H1 (cell line): ENCODE measurements around the gene NOS3. TPM values are rescaled to one million over a fixed set of nuclear protein-coding genes. Genes with fewer than 3 reads are reported as not detected.

Experiments
- CTCF ChIA-PET: fragments of 300-600 bp; sonication (Branson Sonifier 250); formaldehyde crosslinking; loops from one replicate; lab custom pipeline; 2021; ENCODE audit not compliant: partially characterized antibody; lab: Charles Lee
- POLR2A ChIA-PET: fragments of 300-600 bp; sonication (Branson Sonifier 250); formaldehyde crosslinking; loops from one replicate; lab custom pipeline; 2021; ENCODE audit warnings: inconsistent platforms; ENCODE audit not compliant: partially characterized antibody; lab: Charles Lee
- DNase-seq, 2 experiments: peaks; one replicate each; pipeline versions ENCODE4 v3.0.0 to v3.0.0-alpha.2; 2010 to 2022; ENCODE audit warnings: low spot score in 2 of 2, low read depth in 1 of 2, mixed read lengths in 1 of 2
- FAIRE-seq: peaks from 2 replicates; lab custom pipeline; 2011; peaks lifted over from hg19 to GRCh38; lab: Jason Lieb, UNC
- H2AFZ ChIP-seq: 2 replicates; pipeline ENCODE4 v1.8.1; 2012; ENCODE audit warnings: low read length, inconsistent platforms
- H2AK5ac ChIP-seq: 2 replicates; pipeline ENCODE4 v1.6.1; 2013; ENCODE audit warnings: low read depth, low read length
- H2BK120ac ChIP-seq: replicated peaks from 2 replicates; pipeline ENCODE3; 2013; ENCODE audit warnings: low read depth, low read length, inconsistent platforms
- H2BK12ac ChIP-seq: 2 replicates; pipeline ENCODE4 v1.6.1; 2013; ENCODE audit warnings: low read depth, low read length
- H2BK15ac ChIP-seq: 2 replicates; pipeline ENCODE4 v1.6.1; 2013; ENCODE audit warnings: low read length
- H2BK20ac ChIP-seq: 2 replicates; pipeline ENCODE4 v1.6.1; 2013; ENCODE audit warnings: low read length
- H2BK5ac ChIP-seq: 2 replicates; pipeline ENCODE4 v1.6.1; 2013; ENCODE audit warnings: low read depth, low read length
- H3K14ac ChIP-seq: 2 replicates; pipeline ENCODE4 v1.6.1; 2013; ENCODE audit warnings: inconsistent platforms; ENCODE audit not compliant: insufficient read length
- H3K18ac ChIP-seq: 2 replicates; pipeline ENCODE4 v1.6.1; 2013; ENCODE audit warnings: low read length; ENCODE audit errors: extremely low read depth
- H3K23ac ChIP-seq: 2 replicates; pipeline ENCODE4 v1.6.1; 2013; ENCODE audit warnings: inconsistent platforms; ENCODE audit not compliant: insufficient read length
- H3K23me2 ChIP-seq: 2 replicates; pipeline ENCODE4 v1.6.1; 2013; ENCODE audit warnings: low read depth, low read length
- H3K27ac ChIP-seq: 2 replicates; pipeline ENCODE4 v1.6.1; 2011; ENCODE audit warnings: low read depth, low read length, inconsistent platforms
- H3K27me3 ChIP-seq, 4 experiments: replicated peaks in 1 of 4; 1 replicate in 1 of 4; 2 replicates in 3 of 4; pipeline versions ENCODE4 v1.6.1 to v1.8.1; 2011 to 2013; ENCODE audit warnings: low read length in 3 of 4, mild to moderate bottlenecking in 3 of 4, inconsistent platforms in 2 of 4, mixed read lengths in 2 of 4, moderate library complexity in 1 of 4; ENCODE audit not compliant: control insufficient read depth in 3 of 4, insufficient read depth in 3 of 4; ENCODE audit errors: extremely low read depth in 1 of 4
- H3K36me3 ChIP-seq, 4 experiments: 2 replicates each; pipeline versions ENCODE4 v1.6.1 to v1.8.1; 2011 to 2013; ENCODE audit warnings: mild to moderate bottlenecking in 4 of 4, low read length in 3 of 4, moderate library complexity in 2 of 4, control low read depth in 1 of 4, inconsistent platforms in 1 of 4; ENCODE audit not compliant: insufficient read depth in 4 of 4, control insufficient read depth in 2 of 4
- H3K4ac ChIP-seq: replicated peaks from 2 replicates; pipeline ENCODE3; 2013; ENCODE audit warnings: low read length, low read depth, mixed read lengths, inconsistent platforms; ENCODE audit not compliant: insufficient read length
- H3K4me1 ChIP-seq, 4 experiments: replicated peaks in 1 of 4; 1 replicate in 1 of 4; 2 replicates in 3 of 4; pipeline versions ENCODE4 v1.6.1 to v1.8.1; 2011 to 2013; ENCODE audit warnings: low read length in 3 of 4, inconsistent platforms in 2 of 4, mixed read lengths in 1 of 4; ENCODE audit not compliant: insufficient read depth in 4 of 4, control insufficient read depth in 3 of 4
- H3K4me2 ChIP-seq, 2 experiments: 2 replicates each; pipeline versions ENCODE4 v1.6.1 to v1.8.1; 2011 to 2013; ENCODE audit warnings: low read depth in 2 of 2, low read length in 2 of 2, control low read depth in 1 of 2, inconsistent platforms in 1 of 2, mild to moderate bottlenecking in 1 of 2; ENCODE audit not compliant: insufficient read depth in 1 of 2
- H3K4me3 ChIP-seq, 4 experiments: fragments of 200-600, 300-600 bp in 1 of 4; sonication (generic), shearing (Covaris generic), sonication (Bioruptor Twin) in 1 of 4; 2 replicates each; pipeline versions ENCODE4 v1.5.1 to v1.8.1; 2011 to 2016; ENCODE audit warnings: low read length in 4 of 4, low read depth in 3 of 4, control low read depth in 2 of 4, inconsistent platforms in 2 of 4, mild to moderate bottlenecking in 2 of 4, mixed read lengths in 1 of 4, moderate library complexity in 1 of 4; ENCODE audit not compliant: insufficient read depth in 2 of 4; ENCODE audit errors: extremely low read depth in 1 of 4
- H3K56ac ChIP-seq: replicated peaks from 2 replicates; pipeline ENCODE3; 2013; ENCODE audit warnings: low read depth, mild to moderate bottlenecking, mixed read lengths, low read length, inconsistent platforms; ENCODE audit not compliant: insufficient read length
- H3K79me1 ChIP-seq: 2 replicates; pipeline ENCODE4 v1.6.1; 2013; ENCODE audit warnings: low read depth, low read length, control low read depth
- H3K79me2 ChIP-seq, 2 experiments: 2 replicates each; pipeline versions ENCODE4 v1.6.1 to v1.8.1; 2012 to 2013; ENCODE audit warnings: low read length in 2 of 2, mild to moderate bottlenecking in 2 of 2, inconsistent platforms in 1 of 2; ENCODE audit not compliant: insufficient read depth in 2 of 2, control insufficient read depth in 1 of 2
- H3K9ac ChIP-seq, 4 experiments: replicated peaks in 1 of 4; 1 replicate in 1 of 4; 2 replicates in 3 of 4; pipeline versions ENCODE4 v1.6.1 to v1.8.1; 2011 to 2013; ENCODE audit warnings: low read depth in 3 of 4, low read length in 3 of 4, control low read depth in 2 of 4, mild to moderate bottlenecking in 2 of 4, moderate library complexity in 2 of 4, inconsistent platforms in 1 of 4; ENCODE audit errors: extremely low read depth in 1 of 4
- H3K9me3 ChIP-seq, 2 experiments: 2 replicates each; pipeline versions ENCODE4 v1.6.1 to v1.8.1; 2012 to 2013; ENCODE audit warnings: mild to moderate bottlenecking in 2 of 2, moderate library complexity in 2 of 2, control low read depth in 1 of 2, inconsistent platforms in 1 of 2, low read depth in 1 of 2, low read length in 1 of 2, mixed read lengths in 1 of 2; ENCODE audit not compliant: insufficient read depth in 2 of 2
- H4K20me1 ChIP-seq, 2 experiments: replicated peaks in 1 of 2; 2 replicates each; pipeline versions ENCODE3 to v1.8.1; 2011 to 2013; ENCODE audit warnings: inconsistent platforms in 2 of 2, low read length in 2 of 2, mild to moderate bottlenecking in 1 of 2; ENCODE audit not compliant: insufficient read depth in 2 of 2, control insufficient read depth in 1 of 2
- H4K5ac ChIP-seq: 2 replicates; pipeline ENCODE4 v1.6.1; 2013; ENCODE audit warnings: low read length, low read depth, mixed read lengths, inconsistent platforms; ENCODE audit not compliant: insufficient read length
- H4K8ac ChIP-seq: 2 replicates; pipeline ENCODE4 v1.8.0; 2013; ENCODE audit warnings: mild to moderate bottlenecking, moderate library complexity, low read length, inconsistent platforms; ENCODE audit not compliant: insufficient read depth; ENCODE audit errors: extremely low read depth
- H4K91ac ChIP-seq: replicated peaks from 2 replicates; pipeline ENCODE3; 2013; ENCODE audit warnings: low read length, mixed read lengths, inconsistent platforms; ENCODE audit not compliant: insufficient read length
- CREB1 ChIP-seq: IDR thresholded peaks from 2 replicates; pipeline ENCODE4 v1.6.1; 2012; ENCODE audit warnings: inconsistent platforms
- JUND ChIP-seq: IDR thresholded peaks from 2 replicates; pipeline ENCODE4 v1.6.1; 2011; ENCODE audit warnings: mild to moderate bottlenecking, improper control_type of control experiment, low read length
- PHF8 ChIP-seq: fragments of 200-600 bp; sonication (generic); conservative IDR thresholded peaks from 2 replicates; pipeline ENCODE4 v1.7.1; 2012; ENCODE audit warnings: low read depth, mild to moderate bottlenecking, inconsistent platforms, low read length, moderate library complexity
- WGBS, 2 experiments: shearing (Covaris generic) in 1 of 2; methylation state at CpG; one replicate each; pipeline versions ENCODE4 v1.1.6 to v1.1.7; 2013 to 2015; ENCODE audit warnings: low lambda C conversion rate in 2 of 2, mixed read lengths in 2 of 2, inconsistent platforms in 1 of 2, low coverage in 1 of 2, missing lambda C conversion rate in 1 of 2; ENCODE audit not compliant: insufficient replicate concordance in 2 of 2, insufficient coverage in 1 of 2, insufficient read length in 1 of 2; ENCODE audit errors: extremely low coverage in 1 of 2, missing lambda C conversion rate in 1 of 2; 5-methylcytosine and 5-hydroxymethylcytosine counted together
- polyA plus RNA-seq, 7 experiments: library from polyadenylated mRNA; depleted of rRNA in 3 of 7; stranded (reverse) in 5 of 7; unstranded in 2 of 7; fragments of >200 nt in 5 of 7; fragments of 200-250 nt in 2 of 7; gene quantifications; 1 replicate in 5 of 7; 2 replicates in 1 of 7; 4 replicates in 1 of 7; pipeline versions ENCODE4 v1.2.1 to v1.2.3, GENCODE V29; 2011 to 2013; ENCODE audit warnings: missing spikeins in 2 of 7, mixed read lengths in 2 of 7
- total RNA-seq: library from RNA; stranded (reverse); fragmentation: NEBNext Ultra II Directional; extraction: Animal tissue kit (Norgen Biotek cat#: 25700); gene quantifications from 2 replicates; pipeline ENCODE4 v1.2.1, GENCODE V29; 2021

Gene NOS3
- total and polyA plus RNA-seq, 2 of the 8 experiments (the other 6 are each of a cell fraction or from before 2014, with no cell fraction given): 4.4 to 16.2 TPM

- no peaks in the 10 kb centered on the region for H3K36me3 ChIP-seq
- no peak overlapping the region for H3K27ac ChIP-seq
- no peak overlapping the region for H3K23ac ChIP-seq
- DNase-seq: no peak
- H3K4ac ChIP-seq: no peak overlapping the region
- no peak overlapping the region for H4K5ac ChIP-seq
- no peak overlapping the region for H2BK120ac ChIP-seq
- no peak overlapping the region for H3K4me3 ChIP-seq
- no peak overlapping the region for H2BK20ac ChIP-seq
- H2BK12ac ChIP-seq: 0 out of 2 replicates have a peak overlapping the region, but pooled peaks have one; percentile 87
- H2BK15ac ChIP-seq: no peak overlapping the region
- peak overlapping the region; percentile 46; the same call in 1 of the 2 replicates for H2AK5ac ChIP-seq
- 92% methylated on average over 23 of the region's 23 CpGs; no CpG with 5 or more reads in 1 of the 2 experiments for WGBS, 2 experiments
- CTCF ChIA-PET: interaction anchor here (1.3 to 11.5 kb wide), 13 partner anchors 8 to 237 kb away, joined by 3 to 142 read pairs (median 23); partner anchors contain the start of genes ATG9B and NOS3
- peak overlapping the region; percentile 15; the same call in 1 of the 2 replicates for H4K8ac ChIP-seq
- no peak overlapping the region for H3K56ac ChIP-seq
- H3K79me1 ChIP-seq: no peaks in the 10 kb centered on the region
- H3K9ac ChIP-seq: no peak overlapping the region
- peak overlapping the region; percentile 35; the same call in 1 of the 2 replicates for H2BK5ac ChIP-seq
- H3K14ac ChIP-seq: no peak overlapping the region
- no peaks in the 10 kb centered on the region for H4K20me1 ChIP-seq
- FAIRE-seq: no peak
- peaks cover 0 to 23% (median 20%) of the 10 kb centered on the region in 4 experiments; a peak in 6 of 7 replicates for H3K4me1 ChIP-seq
- peak overlapping the region; percentile 51 for H4K91ac ChIP-seq
- H3K27me3 ChIP-seq: no peaks in the 10 kb centered on the region
- H3K18ac ChIP-seq: no peak overlapping the region
- no peak overlapping the region for H2AFZ ChIP-seq
- H3K79me2 ChIP-seq: no peaks in the 10 kb centered on the region
- POLR2A ChIA-PET: interaction anchor here (1.1 to 1.7 kb wide), 4 partner anchors 10 to 18 kb away, joined by 3 to 7 read pairs (median 4); no protein-coding TSS in a partner anchor
- no peaks in the 10 kb centered on the region; the same call in 1 of the 2 replicates for H3K23me2 ChIP-seq
- no peaks in the 10 kb centered on the region for H3K9me3 ChIP-seq
- H3K4me2 ChIP-seq: no peak overlapping the region
- no peak for TF ChIP-seq CREB1
- TF ChIP-seq PHF8: no peak
- TF ChIP-seq JUND: no peak
Observed at GRCh38 chr7:151006590-151007300, 15.9 kb downstream of the NOS3 start.
